HT-29 (cell line): Measurements from ENCODE around the gene PARPBP. TPM values are rescaled to one million over a fixed set of nuclear protein-coding genes. Genes with fewer than 3 reads are reported as not detected.
"Not testable (repeated sequence)": the region's sequence is repeated elsewhere in the genome, so short reads cannot be mapped to it uniquely, and the experiment has no call there.

Experiments
- DNase-seq: peaks from one replicate; pipeline ENCODE4 v3.0.0-alpha.2; 2015; ENCODE audit warnings: low spot score
- total RNA-seq: library from RNA; depleted of rRNA; stranded (reverse); fragments of >200 nt; shearing (Covaris generic); gene quantifications from 2 replicates; pipeline ENCODE4 v1.2.3, GENCODE V29; 2014; rRNA removed

Gene PARPBP
- 11.5 and 13.0 TPM in 2 replicates for total RNA-seq

DNA sequence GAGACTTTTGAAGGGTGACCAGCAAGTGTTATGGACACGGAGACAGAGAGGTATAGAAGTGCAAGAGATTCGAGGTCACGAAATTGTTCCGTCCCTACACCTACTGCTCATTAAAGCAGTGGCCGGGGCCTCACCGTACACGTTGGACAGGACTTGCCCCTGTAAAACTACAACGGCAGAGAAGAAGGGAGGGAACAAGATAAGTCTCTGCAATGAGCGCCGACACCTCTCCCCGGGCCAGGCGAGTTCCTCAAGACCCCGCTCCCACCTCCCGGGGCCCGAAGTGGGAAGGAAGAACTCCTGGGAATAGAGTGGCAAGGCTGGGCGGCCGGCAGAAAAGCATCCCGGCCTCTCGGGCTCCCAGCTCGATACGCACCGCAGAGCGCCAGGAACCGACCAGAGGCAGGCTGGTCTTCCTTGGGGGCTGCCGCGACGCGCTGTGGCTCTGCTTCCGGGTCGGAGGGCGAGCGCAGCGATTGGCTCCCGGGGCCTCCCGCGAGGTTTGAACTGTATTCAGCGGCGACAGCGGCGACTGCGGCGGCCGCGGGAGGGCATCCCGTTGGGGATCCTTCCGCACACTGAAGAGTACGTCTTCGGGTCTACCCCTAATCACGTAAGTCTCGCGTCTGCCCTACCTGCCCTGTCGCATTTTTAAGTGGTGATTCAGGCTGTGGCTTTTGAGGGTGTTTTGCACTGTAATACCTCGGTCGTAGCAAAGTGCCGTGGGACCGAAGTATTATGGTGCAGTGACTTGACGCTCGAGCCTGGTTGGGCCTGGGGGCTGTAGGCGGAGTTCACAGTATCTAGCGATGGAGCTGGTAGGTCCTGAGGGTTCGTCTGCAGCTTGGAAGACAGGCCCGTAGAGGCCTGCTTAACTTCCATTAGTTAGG lies at the start of gene PARPBP, which contains the start of gene NUP37:
TSS of gene PARPBP (plus strand) at position 510 of the 890 bp plus-strand sequence. CDS start 3,706 bp downstream, outside the sequence.
TSS of gene NUP37 (minus strand) at position 441 of the 890 bp plus-strand sequence. CDS start 1,596 bp downstream, outside the sequence.
- peak; percentile 92 for DNase-seq

GRCh38 chr12:102072092-102072491 lies 47.9 kb upstream of the PARPBP start:
- DNase-seq: not testable (repeated sequence)

DNA sequence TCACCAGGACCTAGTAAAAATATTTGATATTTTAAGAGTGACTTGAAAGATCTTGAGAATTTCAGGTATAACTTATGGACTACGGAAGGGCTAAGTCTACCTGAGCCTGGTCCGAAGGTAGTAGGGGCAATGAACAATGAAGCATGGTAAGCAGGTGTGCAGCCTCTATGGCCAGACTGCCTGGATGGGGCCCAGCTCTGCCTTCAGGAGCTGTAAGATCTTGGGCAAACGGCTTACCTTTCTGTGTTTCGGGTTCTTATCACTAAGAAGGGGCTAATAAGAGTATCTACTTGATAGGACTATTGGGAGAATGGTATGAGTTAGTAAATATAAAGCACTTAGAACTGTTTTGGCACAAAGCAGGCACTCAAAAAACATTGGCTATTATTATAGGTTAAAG lies 39.1 kb upstream of the PARPBP start:
- DNase-seq: no peak

- not testable (repeated sequence) for DNase-seq
Observed at GRCh38 chr12:102089228-102089835, 30.7 kb upstream of the PARPBP start.

- no peak for DNase-seq
Observed at GRCh38 chr12:102093319-102093718, 26.7 kb upstream of the PARPBP start.

GRCh38 chr12:102095677-102096263 lies 24.2 kb upstream of the PARPBP start:
- DNase-seq: peak; percentile 32

- DNase-seq: no peak
Observed at GRCh38 chr12:102096855-102097254, 23.1 kb upstream of the PARPBP start.

GRCh38 chr12:102106905-102107304 lies 13.1 kb upstream of the PARPBP start:
- DNase-seq: no peak

DNA sequence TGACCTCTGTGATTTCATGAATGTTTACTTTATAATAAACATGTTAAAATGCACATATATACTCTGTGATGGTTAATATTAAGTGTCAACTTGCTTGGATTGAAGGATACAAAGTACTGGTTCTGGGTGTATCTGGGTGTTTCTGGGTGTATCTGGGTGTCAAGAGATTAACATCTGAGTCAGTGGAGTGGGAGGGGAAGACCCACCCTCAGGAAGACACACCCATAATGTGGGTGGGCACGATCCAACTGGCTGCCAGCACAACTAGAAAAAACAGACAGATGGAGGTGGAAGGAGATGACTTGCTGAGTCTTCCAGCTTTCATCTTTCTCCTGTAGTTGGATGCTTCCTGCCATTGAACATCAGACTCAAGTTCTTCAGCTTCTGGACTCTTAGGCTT lies 12.0 kb upstream of the PARPBP start:
- DNase-seq: no peak

- DNase-seq: no peak
Observed at GRCh38 chr12:102110782-102111181, 9.2 kb upstream of the PARPBP start.

GRCh38 chr12:102114212-102114611 lies 5.8 kb upstream of the PARPBP start:
- DNase-seq: no peak

DNA sequence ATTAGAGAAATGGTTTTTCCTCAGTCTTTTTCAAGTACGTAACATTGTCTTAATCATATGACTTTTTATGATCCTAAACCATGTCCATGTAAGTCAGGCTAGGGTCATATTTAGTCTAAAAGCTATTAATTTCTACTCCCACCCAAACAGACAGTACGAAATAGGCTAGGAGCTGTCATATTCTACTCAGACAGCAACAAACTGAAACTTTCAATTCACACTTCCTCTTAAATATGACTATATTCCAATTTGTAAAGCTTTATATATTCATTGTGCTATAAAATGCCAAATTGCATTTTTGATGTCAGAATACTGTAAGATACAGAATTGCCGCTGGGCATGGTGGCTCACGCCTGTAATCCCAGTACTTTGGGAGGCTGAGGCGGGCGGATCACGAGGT lies 3.6 kb upstream of the PARPBP start:
- DNase-seq: no peak

GRCh38 chr12:102118874-102119273 lies 1.1 kb upstream of the PARPBP start:
- DNase-seq: no peak

DNA sequence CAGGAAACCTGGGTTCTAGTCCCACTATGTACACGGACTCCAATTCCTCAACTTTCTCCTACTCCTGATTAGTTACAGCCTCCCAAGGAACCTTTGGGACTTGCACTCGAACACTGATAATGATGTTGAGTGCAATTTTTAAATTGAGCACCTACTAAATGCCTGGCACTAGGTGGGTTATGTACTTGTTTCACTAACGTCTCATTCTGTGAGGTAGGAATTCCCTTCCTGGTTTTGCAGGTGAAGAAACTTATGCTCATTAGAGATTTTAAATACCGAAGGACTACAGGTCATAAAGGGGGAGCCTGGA lies 536 bp downstream of the PARPBP start:
- DNase-seq: no peak

GRCh38 chr12:102120886-102121285 lies 903 bp downstream of the PARPBP start:
- peak; percentile 68 for DNase-seq

GRCh38 chr12:102121328-102121727 lies 1.3 kb downstream of the PARPBP start:
- not testable (repeated sequence) for DNase-seq

- not testable (repeated sequence) for DNase-seq
Observed at GRCh38 chr12:102130720-102131119, 10.7 kb downstream of the PARPBP start.

DNA sequence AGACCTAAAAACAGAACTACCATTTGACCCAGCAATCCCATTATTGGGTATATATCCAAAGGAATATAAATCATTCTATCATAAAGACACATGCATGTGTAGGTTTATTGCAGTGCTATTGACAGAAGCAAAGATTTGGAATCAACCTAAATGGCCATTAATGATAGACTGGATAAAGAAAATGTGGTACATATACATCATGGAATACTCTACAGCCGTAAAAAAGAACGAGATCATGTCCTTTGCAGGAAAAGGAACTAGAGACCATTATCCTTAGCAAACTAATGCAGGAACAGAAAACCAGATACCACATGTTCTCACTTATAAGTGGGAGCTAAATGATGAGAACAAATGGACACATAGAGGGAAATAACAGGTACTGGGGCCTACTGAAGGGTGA lies 11.5 kb downstream of the PARPBP start:
- DNase-seq: not testable (repeated sequence)

- DNase-seq: not testable (repeated sequence)
Observed at GRCh38 chr12:102137619-102138018, 17.6 kb downstream of the PARPBP start.

- DNase-seq: not testable (repeated sequence)
Observed at GRCh38 chr12:102142866-102143373, 22.9 kb downstream of the PARPBP start.

GRCh38 chr12:102144221-102144620 lies 24.2 kb downstream of the PARPBP start:
- DNase-seq: no peak

- DNase-seq: not testable (repeated sequence)
Observed at GRCh38 chr12:102147062-102147587, 27.1 kb downstream of the PARPBP start.
